Stimulated activated naive CD8-positive, alpha-beta T cell treated with anti-CD3 and anti-CD28 coated beads, Interleukin-15, amount 100 ng/mL, for 72 hours (primary cell): ENCODE results near the gene PPP2R1B.

Experiments
- ATAC-seq: fragments of 150-1000 bp; cut with Tn5 transposase; 2 replicates; pipeline ENCODE4 v1.10.0; 2021; ENCODE audit warnings: mild to moderate bottlenecking, moderate library complexity
- DNase-seq, 2 donors: peaks; one replicate each; pipeline ENCODE4 v3.0.0; 2021 to 2022
- H3K27ac Mint-ChIP-seq, 2 donors: one replicate each; pipeline ENCODE4 v1.8.0; 2022; ENCODE audit warnings: mild to moderate bottlenecking in 2 of 2, mixed read lengths in 2 of 2, moderate library complexity in 2 of 2
- H3K27me3 Mint-ChIP-seq: one replicate; pipeline ENCODE4 v1.8.0; 2022; ENCODE audit warnings: mixed read lengths
- H3K4me1 Mint-ChIP-seq: one replicate; pipeline ENCODE4 v1.8.0; 2022; ENCODE audit warnings: mild to moderate bottlenecking, mixed read lengths
- H3K4me3 Mint-ChIP-seq, 2 donors: one replicate each; pipeline ENCODE4 v1.8.0; 2022; ENCODE audit warnings: mild to moderate bottlenecking in 2 of 2, mixed read lengths in 2 of 2, moderate library complexity in 1 of 2
- H3K9me3 Mint-ChIP-seq, 2 donors: one replicate each; pipeline ENCODE4 v1.8.0; 2022; ENCODE audit warnings: mixed read lengths in 2 of 2

Gene PPP2R1B

GRCh38 chr11:111739299-111739698 lies 26.9 kb downstream of the PPP2R1B start:
- H3K4me1 Mint-ChIP-seq, result peaks cover 16% of the 10 kb centered on the region
- H3K27me3 Mint-ChIP-seq, result no peaks in the 10 kb centered on the region
- no peak overlapping the region for H3K27ac Mint-ChIP-seq
- DNase-seq, result no peak
- no peak for ATAC-seq
- no peak overlapping the region for H3K4me3 Mint-ChIP-seq
- no peaks in the 10 kb centered on the region for H3K9me3 Mint-ChIP-seq

GRCh38 chr11:111737444-111738210 lies 28.6 kb downstream of the PPP2R1B start:
- Mint-ChIP-seq H3K4me3 (no peak overlapping the region), H3K4me1 (peaks cover 16% of the 10 kb centered on the region), H3K27ac (peak overlapping the region; percentile 68 to 69), H3K9me3 (no peaks in the 10 kb centered on the region), H3K27me3 (no peaks in the 10 kb centered on the region)
- ATAC-seq (no peak), DNase-seq (no peak)

- no peak overlapping the region for H3K4me3 Mint-ChIP-seq
- ATAC-seq (no peak), DNase-seq (no peak)
- H3K27ac Mint-ChIP-seq, result peak overlapping the region in 1 of 2 donors; percentile 15
- H3K4me1 Mint-ChIP-seq, result peaks cover 16% of the 10 kb centered on the region
- H3K27me3 Mint-ChIP-seq, result no peaks in the 10 kb centered on the region
- H3K9me3 Mint-ChIP-seq, result no peaks in the 10 kb centered on the region
These were observed 29.4 kb downstream of the PPP2R1B start for GRCh38 chr11:111736621-111737443.

- Mint-ChIP-seq H3K4me3 (no peak overlapping the region), H3K9me3 (no peaks in the 10 kb centered on the region), H3K4me1 (peaks cover 16% of the 10 kb centered on the region), H3K27me3 (no peaks in the 10 kb centered on the region), H3K27ac (no peak overlapping the region)
- ATAC-seq (no peak), DNase-seq (no peak)
These were observed 30.0 kb downstream of the PPP2R1B start for GRCh38 chr11:111736181-111736590.

- no peak overlapping the region for H3K4me3 Mint-ChIP-seq
- no peak for DNase-seq
- peak overlapping the region; percentile 20 to 37 for H3K27ac Mint-ChIP-seq
- no peaks in the 10 kb centered on the region for H3K27me3 Mint-ChIP-seq
- no peaks in the 10 kb centered on the region for H3K9me3 Mint-ChIP-seq
- ATAC-seq, result no peak
- H3K4me1 Mint-ChIP-seq, result peaks cover 16% of the 10 kb centered on the region
These were observed 30.7 kb downstream of the PPP2R1B start for GRCh38 chr11:111735262-111736116.

GRCh38 chr11:111734954-111735261 lies 31.3 kb downstream of the PPP2R1B start:
- no peak for DNase-seq
- Mint-ChIP-seq H3K4me1 (peaks cover 16% of the 10 kb centered on the region), H3K9me3 (no peaks in the 10 kb centered on the region), H3K4me3 (no peak overlapping the region), H3K27ac (peak overlapping the region in 1 of 2 donors; percentile 90), H3K27me3 (no peaks in the 10 kb centered on the region)
- no peak for ATAC-seq

- Mint-ChIP-seq H3K4me3 (no peak overlapping the region), H3K27ac (peak overlapping the region in 1 of 2 donors; percentile 90), H3K9me3 (no peaks in the 10 kb centered on the region), H3K27me3 (no peaks in the 10 kb centered on the region), H3K4me1 (peaks cover 16% of the 10 kb centered on the region)
- DNase-seq, result no peak
- ATAC-seq, result no peak
These were observed 31.9 kb downstream of the PPP2R1B start for GRCh38 chr11:111734101-111734953.

GRCh38 chr11:111733611-111734088 lies 32.5 kb downstream of the PPP2R1B start:
- no peak for DNase-seq
- Mint-ChIP-seq H3K9me3 (no peaks in the 10 kb centered on the region), H3K4me3 (no peak overlapping the region), H3K27ac (no peak overlapping the region), H3K4me1 (peaks cover 16% of the 10 kb centered on the region), H3K27me3 (no peaks in the 10 kb centered on the region)
- ATAC-seq, result peak; percentile 14

GRCh38 chr11:111733016-111733415 lies 33.2 kb downstream of the PPP2R1B start:
- ATAC-seq (no peak), DNase-seq (no peak)
- Mint-ChIP-seq H3K9me3 (no peaks in the 10 kb centered on the region), H3K4me1 (peaks cover 16% of the 10 kb centered on the region), H3K4me3 (no peak overlapping the region), H3K27ac (no peak overlapping the region), H3K27me3 (no peaks in the 10 kb centered on the region)

- ATAC-seq, result no peak
- no peak overlapping the region for H3K4me3 Mint-ChIP-seq
- H3K27ac Mint-ChIP-seq, result no peak overlapping the region
- no peaks in the 10 kb centered on the region for H3K27me3 Mint-ChIP-seq
- no peak for DNase-seq
- no peaks in the 10 kb centered on the region for H3K9me3 Mint-ChIP-seq
- H3K4me1 Mint-ChIP-seq, result peaks cover 9% of the 10 kb centered on the region
These were observed 34.4 kb downstream of the PPP2R1B start for GRCh38 chr11:111731821-111732220.

- Mint-ChIP-seq H3K9me3 (no peaks in the 10 kb centered on the region), H3K27me3 (no peaks in the 10 kb centered on the region), H3K4me3 (no peak overlapping the region), H3K27ac (no peak overlapping the region), H3K4me1 (peaks cover 1% of the 10 kb centered on the region)
- DNase-seq (no peak), ATAC-seq (no peak)
These were observed 35.2 kb downstream of the PPP2R1B start for GRCh38 chr11:111730871-111731591.

- H3K27me3 Mint-ChIP-seq, result no peaks in the 10 kb centered on the region
- no peak for ATAC-seq
These were observed 36.3 kb downstream of the PPP2R1B start for GRCh38 chr11:111729831-111730311.

GRCh38 chr11:111729071-111729830 lies 36.9 kb downstream of the PPP2R1B start:
- no peak for ATAC-seq
- peak overlapping the region in 1 of 2 donors; percentile 67 for H3K27ac Mint-ChIP-seq
- H3K4me1 Mint-ChIP-seq, result no peaks in the 10 kb centered on the region
- no peaks in the 10 kb centered on the region for H3K9me3 Mint-ChIP-seq
- no peaks in the 10 kb centered on the region for H3K27me3 Mint-ChIP-seq
- DNase-seq, result no peak
- H3K4me3 Mint-ChIP-seq, result no peak overlapping the region

More at GRCh38 chr11:111729831-111730311, 36.3 kb downstream of the PPP2R1B start:
- H3K4me3 Mint-ChIP-seq, result no peak overlapping the region
- H3K9me3 Mint-ChIP-seq, result no peaks in the 10 kb centered on the region
- no peaks in the 10 kb centered on the region for H3K4me1 Mint-ChIP-seq
- no peak for DNase-seq
- peak overlapping the region in 1 of 2 donors; percentile 67 for H3K27ac Mint-ChIP-seq
